Measurements from ENCODE around the gene MRTO4. TPM values are rescaled to one million over a fixed set of nuclear protein-coding genes. Genes with fewer than 3 reads are reported as not detected.

The MRTO4 gene
- total and polyA plus RNA-seq, 2 of the 13 experiments (the other 11 are each of a cell fraction or from before 2014, with no cell fraction given), result 28.1 to 59.2 TPM

GRCh38 chr1:19209990-19210771 is 41.4 kb upstream of the MRTO4 start, which contains the start of gene UBR4 (continued):
- no peak for TF ChIP-seq ZNF615 (CRISPR knock-in tag; IDR thresholded peaks at IDR 0.05; ENCODE audit: borderline replicate concordance)
- TF ChIP-seq SP140L (CRISPR knock-in tag; IDR thresholded peaks at IDR 0.05; ENCODE audit: borderline replicate concordance), result peak; percentile 46; the same call in 1 of the 2 replicates
- peak; percentile 86; the same call in 1 of the 2 replicates for TF ChIP-seq ZNF264 (CRISPR knock-in tag; IDR thresholded peaks at IDR 0.05)
- peak; percentile 64; the same call in 1 of the 2 replicates for TF ChIP-seq NFKBIZ (CRISPR knock-in tag; IDR thresholded peaks at IDR 0.05)
- TF ChIP-seq CBX2 (IDR thresholded peaks at IDR 0.05; ENCODE audit: low read depth, low read length), result no peak
- TF ChIP-seq CBX2 (CRISPR knock-in tag; IDR thresholded peaks at IDR 0.05; ENCODE audit: low read depth), result no peak
- peak; percentile 40; the same call in 1 of the 2 replicates for TF ChIP-seq ELF4 (CRISPR knock-in tag; IDR thresholded peaks at IDR 0.05; ENCODE audit: borderline replicate concordance)
- peak; percentile 4; the same call in 1 of the 2 replicates for TF ChIP-seq SMAD9 (CRISPR knock-in tag; IDR thresholded peaks at IDR 0.05)
- TF ChIP-seq ZNF691 (CRISPR knock-in tag; IDR thresholded peaks at IDR 0.05; ENCODE audit: borderline replicate concordance, low read depth), result no peak
- peak; percentile 82 for TF ChIP-seq TFE3 (CRISPR knock-in tag; IDR thresholded peaks at IDR 0.05)
- peak; percentile 56; the same call in 1 of the 2 replicates for TF ChIP-seq TRAFD1 (CRISPR knock-in tag; IDR thresholded peaks at IDR 0.05; ENCODE audit: borderline replicate concordance)
- TF ChIP-seq MYC (CRISPR knock-in tag; IDR thresholded peaks at IDR 0.05; ENCODE audit: borderline replicate concordance), result peak; percentile 95
- peak; percentile 95 for TF ChIP-seq ZNF205 (CRISPR knock-in tag; IDR thresholded peaks at IDR 0.05)
- TF ChIP-seq RARG (CRISPR knock-in tag; IDR thresholded peaks at IDR 0.05; ENCODE audit: low read depth), result no peak
- TF ChIP-seq LBX2 (CRISPR knock-in tag; IDR thresholded peaks at IDR 0.05; ENCODE audit: borderline replicate concordance), result no peak
- peak; percentile 76; the same call in 1 of the 2 replicates for TF ChIP-seq TP53 (CRISPR knock-in tag; conservative IDR thresholded peaks at IDR 0.05)
- peak; percentile 97 for TF ChIP-seq HNRNPLL (IDR thresholded peaks at IDR 0.05; ENCODE audit: low read depth, low read length, poor library complexity, severe bottlenecking)
- TF ChIP-seq CCAR2 (optimal IDR thresholded peaks at IDR 0.05; ENCODE audit: low read depth, low read length), result peak; percentile 48
- no peak; the same call in none of the 2 replicates for TF ChIP-seq ZZZ3 (CRISPR knock-in tag; IDR thresholded peaks at IDR 0.05; ENCODE audit: borderline replicate concordance)
- TF ChIP-seq DNMT3B (CRISPR knock-in tag; conservative IDR thresholded peaks at IDR 0.05), result no peak
- TF ChIP-seq DPF2 (CRISPR knock-in tag; IDR thresholded peaks at IDR 0.05; ENCODE audit: borderline replicate concordance, low read depth), result peak; percentile 44; the same call in 1 of the 2 replicates
- peak; percentile 92 for TF ChIP-seq ZBTB38 (CRISPR knock-in tag; IDR thresholded peaks at IDR 0.05)
- no peak for TF ChIP-seq NPAS2 (CRISPR knock-in tag; IDR thresholded peaks at IDR 0.05; ENCODE audit: borderline replicate concordance)
- TF ChIP-seq ZC3H4 (CRISPR knock-in tag; IDR thresholded peaks at IDR 0.05; ENCODE audit: borderline replicate concordance), result no peak
- peak; percentile 66 for TF ChIP-seq SKI (IDR thresholded peaks at IDR 0.05; ENCODE audit: partially characterized antibody)
- no peak for TF ChIP-seq MBD4 (IDR thresholded peaks at IDR 0.05; ENCODE audit: borderline replicate concordance, low read length)
